Measurements from ENCODE around the gene STEAP4.

The STEAP4 gene

GRCh38 chr7:88306590-88307048 is at the start of gene STEAP4:
STEAP4 (minus strand) TSS chr7:88306894; CDS start chr7:88284269, 22,625 bp downstream.
- no peak for DNase-seq

GRCh38 chr7:88355011-88355410 is 48.3 kb upstream of the STEAP4 start:
- DNase-seq: no peak

GRCh38 chr7:88350118-88350517 is 43.4 kb upstream of the STEAP4 start:
- no peak for DNase-seq

- no peak for DNase-seq
Observed at GRCh38 chr7:88347517-88347916, 40.8 kb upstream of the STEAP4 start.

GRCh38 chr7:88347090-88347489 is 40.4 kb upstream of the STEAP4 start:
- no peak for DNase-seq

- DNase-seq: no peak
Observed at GRCh38 chr7:88346357-88346756, 39.7 kb upstream of the STEAP4 start.

- DNase-seq: no peak
Observed at GRCh38 chr7:88344956-88345832, 38.5 kb upstream of the STEAP4 start.

GRCh38 chr7:88344271-88344670 is 37.6 kb upstream of the STEAP4 start:
- no peak for DNase-seq

- DNase-seq: no peak
Observed at GRCh38 chr7:88339195-88339922, 32.7 kb upstream of the STEAP4 start.

GRCh38 chr7:88338503-88338902 is 31.8 kb upstream of the STEAP4 start:
- no peak for DNase-seq

- DNase-seq: no peak
Observed at GRCh38 chr7:88337572-88337971, 30.9 kb upstream of the STEAP4 start.

GRCh38 chr7:88331322-88331721 is 24.6 kb upstream of the STEAP4 start:
- no peak for DNase-seq

- DNase-seq: no peak
Observed at GRCh38 chr7:88329532-88330463, 23.1 kb upstream of the STEAP4 start.

GRCh38 chr7:88328787-88329186 is 22.1 kb upstream of the STEAP4 start:
- no peak for DNase-seq

GRCh38 chr7:88324699-88325098 is 18.0 kb upstream of the STEAP4 start:
- no peak for DNase-seq

- no peak for DNase-seq
Observed at GRCh38 chr7:88322151-88322550, 15.5 kb upstream of the STEAP4 start.

GRCh38 chr7:88321694-88322093 is 15.0 kb upstream of the STEAP4 start:
- DNase-seq: no peak

- DNase-seq: no peak
Observed at GRCh38 chr7:88318196-88318595, 11.5 kb upstream of the STEAP4 start.

GRCh38 chr7:88317422-88317821 is 10.7 kb upstream of the STEAP4 start:
- no peak for DNase-seq

- no peak for DNase-seq
Observed at GRCh38 chr7:88316456-88316855, 9.8 kb upstream of the STEAP4 start.

GRCh38 chr7:88315522-88315921 is 8.8 kb upstream of the STEAP4 start:
- no peak for DNase-seq

- DNase-seq: no peak
Observed at GRCh38 chr7:88314061-88314491, 7.4 kb upstream of the STEAP4 start.

Data from activated CD4-positive, alpha-beta T cell treated with anti-CD3 and anti-CD28 coated beads for 1 hour (primary cell).